Keratinocyte (primary cell): Measurements from ENCODE around the gene KIF1B. TPM values are rescaled to one million over a fixed set of nuclear protein-coding genes. Genes with fewer than 3 reads are reported as not detected.

Experiments
- DNase-seq: peaks from one replicate; pipeline ENCODE4 v3.0.0-alpha.2; 2011; ENCODE audit warnings: low read depth, missing footprints, low spot score
- FAIRE-seq: peaks from 2 replicates; lab custom pipeline; 2011; peaks lifted over from hg19 to GRCh38; lab: Jason Lieb, UNC
- H2AFZ ChIP-seq: 2 replicates; pipeline ENCODE4 v1.6.0; 2012; ENCODE audit warnings: low read length, control low read depth, inconsistent platforms; ENCODE audit not compliant: control insufficient read depth
- H3K27ac ChIP-seq: 2 replicates; pipeline ENCODE4 v1.5.1; 2011; ENCODE audit warnings: low read length; ENCODE audit not compliant: control insufficient read depth, insufficient read depth
- H3K27me3 ChIP-seq: 3 replicates; pipeline ENCODE4 v1.6.0; 2011; ENCODE audit warnings: low read length; ENCODE audit not compliant: control insufficient read depth, insufficient read depth; ENCODE audit errors: extremely low read depth
- H3K36me3 ChIP-seq, 2 experiments: 2 replicates in 1 of 2; 3 replicates in 1 of 2; pipeline ENCODE4 v1.5.1; 2011; ENCODE audit warnings: low read length in 2 of 2, mild to moderate bottlenecking in 1 of 2; ENCODE audit not compliant: control insufficient read depth in 2 of 2, insufficient read depth in 2 of 2; ENCODE audit errors: extremely low read depth in 1 of 2
- H3K4me1 ChIP-seq: 3 replicates; pipeline ENCODE4 v1.5.1; 2011; ENCODE audit warnings: low read length; ENCODE audit not compliant: control insufficient read depth, insufficient read depth; ENCODE audit errors: extremely low read depth
- H3K4me2 ChIP-seq: 3 replicates; pipeline ENCODE4 v1.6.0; 2011; ENCODE audit warnings: low read depth, low read length; ENCODE audit not compliant: control insufficient read depth, insufficient read depth; ENCODE audit errors: extremely low read depth
- H3K4me3 ChIP-seq, 3 experiments: fragments of 200-600 bp in 1 of 3; sonication (generic) in 1 of 3; 2 replicates in 2 of 3; 3 replicates in 1 of 3; pipeline ENCODE4 v1.5.1; 2011 to 2016; ENCODE audit warnings: low read length in 3 of 3, mild to moderate bottlenecking in 3 of 3, control low read depth in 2 of 3, inconsistent platforms in 1 of 3, low read depth in 1 of 3, mixed read lengths in 1 of 3, mixed run types in 1 of 3, moderate library complexity in 1 of 3; ENCODE audit not compliant: control insufficient read depth in 2 of 3, insufficient read depth in 2 of 3; ENCODE audit errors: extremely low read depth in 1 of 3
- H3K79me2 ChIP-seq: 2 replicates; pipeline ENCODE4 v1.6.0; 2012; ENCODE audit warnings: low read length; ENCODE audit not compliant: control insufficient read depth, insufficient read depth
- H3K9ac ChIP-seq: 3 replicates; pipeline ENCODE4 v1.6.0; 2011; ENCODE audit warnings: low read length; ENCODE audit not compliant: control insufficient read depth, insufficient read depth; ENCODE audit errors: extremely low read depth
- H3K9me1 ChIP-seq: 3 replicates; pipeline ENCODE4 v1.6.0; 2011; ENCODE audit warnings: low read length; ENCODE audit not compliant: control insufficient read depth, insufficient read depth; ENCODE audit errors: extremely low read depth
- H3K9me3 ChIP-seq: 2 replicates; pipeline ENCODE4 v1.5.1; 2012; ENCODE audit warnings: low read depth, low read length; ENCODE audit not compliant: control insufficient read depth
- H4K20me1 ChIP-seq: 3 replicates; pipeline ENCODE4 v1.6.0; 2011; ENCODE audit warnings: low read length; ENCODE audit not compliant: control insufficient read depth, insufficient read depth; ENCODE audit errors: extremely low read depth
- CTCF ChIP-seq, 3 experiments: IDR thresholded peaks in 1 of 3; conservative IDR thresholded peaks in 1 of 3; optimal IDR thresholded peaks in 1 of 3; 2 replicates in 2 of 3; 3 replicates in 1 of 3; pipeline versions ENCODE3 to v1.5.1; 2011; ENCODE audit warnings: low read length in 3 of 3, mild to moderate bottlenecking in 3 of 3, moderate library complexity in 2 of 3, control low read depth in 1 of 3, inconsistent platforms in 1 of 3; ENCODE audit not compliant: insufficient read depth in 2 of 3; ENCODE audit errors: extremely low read depth in 1 of 3
- EZH2 ChIP-seq: IDR thresholded peaks from one replicate; pipeline ENCODE4 v1.6.1; 2012; ENCODE audit warnings: inconsistent platforms, mild to moderate bottlenecking, low read length, moderate library complexity
- dilution Hi-C: fragments of 300-500 bp; cut with MboI; formaldehyde crosslinking; loops from one replicate; pipeline ENCODE4 v1.7.0; 2020; ENCODE audit warnings: low sequenced_read_pairs; ENCODE audit not compliant: extremely low pct_ligation_motif_present
- polyA plus RNA-seq, 5 experiments: library from polyadenylated mRNA; depleted of rRNA in 3 of 5; stranded (reverse) in 3 of 5; stranded (forward) in 1 of 5; unstranded in 1 of 5; fragments of >200 nt; gene quantifications; 1 replicate in 1 of 5; 2 replicates in 3 of 5; 3 replicates in 1 of 5; pipeline versions ENCODE4 v1.2.1 to v1.2.3, GENCODE V29; 2011 to 2012; ENCODE audit warnings: missing spikeins in 2 of 5, low read depth in 1 of 5, low replicate concordance in 1 of 5

KIF1B gene
- polyA plus RNA-seq, 1 donor (not counting 4 experiments of a cell fraction or from before 2014, with no cell fraction given) = 15.1 TPM

DNA sequence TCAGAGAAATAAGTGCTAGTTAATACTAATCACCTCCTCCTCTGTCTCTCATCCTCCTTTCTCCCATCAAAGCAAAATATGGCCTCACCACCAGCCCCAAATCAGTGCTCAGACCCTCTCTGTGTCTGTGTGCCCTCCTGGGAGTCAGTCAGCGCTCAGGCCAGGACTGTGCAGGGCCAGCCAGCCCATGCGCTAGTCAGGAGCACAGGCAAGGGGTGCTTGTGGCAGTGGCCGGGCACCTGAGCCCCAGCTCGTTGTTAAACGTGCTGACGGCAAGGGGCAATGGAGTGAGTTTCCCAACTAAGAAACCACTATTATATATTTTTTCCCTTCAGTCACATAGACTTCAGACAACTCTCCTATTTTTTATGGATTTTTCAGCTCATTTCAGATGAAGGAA is 169.3 kb downstream of the KIF1B start:
- H3K4me1 ChIP-seq = peaks cover 6% of the 10 kb centered on the region
- TF ChIP-seq EZH2 (no peak), CTCF (optimal IDR thresholded peaks at IDR 0.05 in 1 of 3, IDR thresholded peaks at IDR 0.05 in 1 of 3, conservative IDR thresholded peaks at IDR 0.05 in 1 of 3; ENCODE audit: extremely low read depth in 1 of 3, insufficient read depth in 2 of 3, low read length in 3 of 3) (no peak)
- H4K20me1 ChIP-seq = no peaks in the 10 kb centered on the region
- H2AFZ ChIP-seq = no peak overlapping the region
- H3K4me2 ChIP-seq = no peak overlapping the region
- H3K9me1 ChIP-seq = no peaks in the 10 kb centered on the region
- H3K79me2 ChIP-seq = no peaks in the 10 kb centered on the region
- H3K4me3 ChIP-seq = no peak overlapping the region
- no peaks in the 10 kb centered on the region for H3K27me3 ChIP-seq
- FAIRE-seq = no peak
- H3K9me3 ChIP-seq = no peaks in the 10 kb centered on the region
- no peak overlapping the region for H3K27ac ChIP-seq
- no peak for DNase-seq
- peaks cover 0 to 9% of the 10 kb centered on the region in 2 experiments for H3K36me3 ChIP-seq
- dilution Hi-C loops = no loop called here
- H3K9ac ChIP-seq = no peak overlapping the region

GRCh38 chr1:10380594-10381275 is 170.4 kb downstream of the KIF1B start:
- Histone ChIP-seq H4K20me1 (no peaks in the 10 kb centered on the region), H3K27me3 (no peaks in the 10 kb centered on the region), H3K4me1 (peaks cover 6% of the 10 kb centered on the region), H3K4me2 (no peak overlapping the region), H3K27ac (no peak overlapping the region), H3K9me3 (no peaks in the 10 kb centered on the region), H3K36me3 (peaks cover 0 to 5% of the 10 kb centered on the region in 2 experiments), H2AFZ (no peak overlapping the region), H3K9ac (no peak overlapping the region), H3K79me2 (no peaks in the 10 kb centered on the region), H3K4me3 (no peak overlapping the region), H3K9me1 (no peaks in the 10 kb centered on the region)
- TF ChIP-seq EZH2 (no peak), CTCF (optimal IDR thresholded peaks at IDR 0.05 in 1 of 3, IDR thresholded peaks at IDR 0.05 in 1 of 3, conservative IDR thresholded peaks at IDR 0.05 in 1 of 3; ENCODE audit: extremely low read depth in 1 of 3, insufficient read depth in 2 of 3, low read length in 3 of 3) (no peak)
- FAIRE-seq (no peak), DNase-seq (no peak)
- dilution Hi-C loops = no loop called here
